Measurements from ENCODE around the gene JPH4. TPM values are rescaled to one million over a fixed set of nuclear protein-coding genes. Genes with fewer than 3 reads are reported as not detected.

Gene JPH4
- total RNA-seq, 1 experiment from 2014 or later = 0.15 TPM

DNA sequence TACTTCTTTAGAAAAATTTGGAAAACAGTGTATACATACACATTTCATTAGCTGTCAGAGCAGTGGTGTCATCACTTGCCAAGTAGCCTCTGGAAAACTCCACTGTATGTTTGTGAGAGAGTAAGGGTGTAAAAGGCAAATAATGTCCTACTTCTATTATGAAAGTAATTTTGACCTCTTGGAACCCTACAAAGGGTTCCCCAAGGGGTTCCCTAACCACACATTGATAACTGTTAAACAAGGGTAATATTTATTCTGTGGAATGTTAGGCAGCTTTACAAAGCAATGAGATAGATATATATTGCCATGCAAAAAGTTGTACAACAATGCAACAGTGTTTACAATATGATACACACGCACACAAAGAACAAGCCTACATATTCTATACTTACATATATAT lies 38.9 kb upstream of the JPH4 start:
- Histone ChIP-seq H2AFZ (ENCODE audit: low read depth, low read length, poor library complexity, severe bottlenecking) (no peak overlapping the region), H3K36me3 (ENCODE audit: control insufficient read depth in 1 of 2, insufficient read depth in 2 of 2, low read length in 2 of 2) (no peaks in the 10 kb centered on the region), H3K27me3 (ENCODE audit: insufficient read depth, low read length) (no peaks in the 10 kb centered on the region), H3K79me2 (ENCODE audit: insufficient read depth, low read length) (no peaks in the 10 kb centered on the region), H3K9me2 (ENCODE audit: insufficient read depth) (no peaks in the 10 kb centered on the region), H3K27ac (ENCODE audit: low read depth, low read length) (no peak overlapping the region), H4K20me1 (ENCODE audit: insufficient read depth) (no peaks in the 10 kb centered on the region), H3K4me3 (replicated peaks in 1 of 2; ENCODE audit: low read depth in 1 of 2, low read length in 2 of 2) (no peak overlapping the region), H3K9ac (ENCODE audit: low read length) (no peak overlapping the region), H3K9me3 (ENCODE audit: control insufficient read depth in 1 of 2, insufficient read depth in 1 of 2, low read depth in 1 of 2, low read length in 2 of 2) (no peaks in the 10 kb centered on the region), H3K4me2 (ENCODE audit: low read length) (no peak overlapping the region), H3K4me1 (ENCODE audit: control insufficient read depth in 1 of 2, insufficient read depth in 2 of 2, low read length in 2 of 2) (no peaks in the 10 kb centered on the region)
- ChIA-PET POLR2A (no interaction called here), RAD21 (ENCODE audit: low non-redundant PET in 1 of 2, low total read pairs in 2 of 2, uncharacterized antibody in 2 of 2, unreplicated experiment in 2 of 2) (no interaction called here), CTCF (interaction anchor here (1.6 kb wide), 1 partner anchor 14 kb away, joined by 4 read pairs; no protein-coding TSS in a partner anchor)
- TF ChIP-seq REST (IDR thresholded peaks at IDR 0.05; ENCODE audit: low read depth) (no peak), SP1 (IDR thresholded peaks at IDR 0.05; ENCODE audit: low read depth) (no peak), EZH2phosphoT487 (IDR thresholded peaks at IDR 0.05; ENCODE audit: borderline replicate concordance) (no peak), TCF7L2 (IDR thresholded peaks at IDR 0.05; ENCODE audit: borderline replicate concordance, extremely low read depth, insufficient read depth, insufficient read length) (no peak), EGR1 (IDR thresholded peaks at IDR 0.05; ENCODE audit: low read depth) (no peak)
- TF ChIP-seq, protein P1, sequence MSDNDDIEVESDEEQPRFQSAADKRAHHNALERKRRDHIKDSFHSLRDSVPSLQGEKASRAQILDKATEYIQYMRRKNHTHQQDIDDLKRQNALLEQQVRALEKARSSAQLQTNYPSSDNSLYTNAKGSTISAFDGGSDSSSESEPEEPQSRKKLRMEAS (IDR thresholded peaks at IDR 0.05) = no peak
- no TSS peak for BruUV-seq (replicated peaks)
- DNase-seq (ENCODE audit: low read depth, low spot score) = no peak
- intact Hi-C loops (cut with micrococcal nuclease) = no loop called here
- ATAC-seq = no peak

- DNase-seq (ENCODE audit: low read depth, low spot score) (no peak), ATAC-seq (no peak)
- no peaks in the 10 kb centered on the region for H3K4me1 ChIP-seq (ENCODE audit: control insufficient read depth in 1 of 2, insufficient read depth in 2 of 2, low read length in 2 of 2)
- ChIA-PET RAD21 (ENCODE audit: low non-redundant PET in 1 of 2, low total read pairs in 2 of 2, uncharacterized antibody in 2 of 2, unreplicated experiment in 2 of 2) (no interaction called here), POLR2A (no interaction called here), CTCF (interaction anchor here (1.7 to 1.8 kb wide), 2 partner anchors 16 to 27 kb away, joined by 4 to 7 read pairs; no protein-coding TSS in a partner anchor)
- H3K36me3 ChIP-seq (ENCODE audit: control insufficient read depth in 1 of 2, insufficient read depth in 2 of 2, low read length in 2 of 2) = no peaks in the 10 kb centered on the region
- intact Hi-C loops (cut with micrococcal nuclease) = no loop called here
- no peak overlapping the region for H2AFZ ChIP-seq (ENCODE audit: low read depth, low read length, poor library complexity, severe bottlenecking)
- H3K79me2 ChIP-seq (ENCODE audit: insufficient read depth, low read length) = no peaks in the 10 kb centered on the region
- no TSS peak for BruUV-seq (replicated peaks)
- no peak overlapping the region for H3K27ac ChIP-seq (ENCODE audit: low read depth, low read length)
- H3K4me3 ChIP-seq (replicated peaks in 1 of 2; ENCODE audit: low read depth in 1 of 2, low read length in 2 of 2) = no peak overlapping the region
- H4K20me1 ChIP-seq (ENCODE audit: insufficient read depth) = no peaks in the 10 kb centered on the region
- H3K9me2 ChIP-seq (ENCODE audit: insufficient read depth) = no peaks in the 10 kb centered on the region
- H3K9me3 ChIP-seq (ENCODE audit: control insufficient read depth in 1 of 2, insufficient read depth in 1 of 2, low read depth in 1 of 2, low read length in 2 of 2) = no peaks in the 10 kb centered on the region
- no peaks in the 10 kb centered on the region for H3K27me3 ChIP-seq (ENCODE audit: insufficient read depth, low read length)
- H3K9ac ChIP-seq (ENCODE audit: low read length) = no peak overlapping the region
- H3K4me2 ChIP-seq (ENCODE audit: low read length) = no peak overlapping the region
- TF ChIP-seq ZFX (IDR thresholded peaks at IDR 0.05) (no peak), RAD21 (IDR thresholded peaks at IDR 0.05; ENCODE audit: low read depth) (no peak), TCF7L2 (IDR thresholded peaks at IDR 0.05; ENCODE audit: borderline replicate concordance, extremely low read depth, insufficient read depth, insufficient read length) (no peak), JUND (IDR thresholded peaks at IDR 0.05) (no peak), POLR2AphosphoS5 (IDR thresholded peaks at IDR 0.05; ENCODE audit: low read depth, low read length) (no peak), FOSL1 (IDR thresholded peaks at IDR 0.05; ENCODE audit: low read depth) (no peak), CEBPB (IDR thresholded peaks at IDR 0.05; ENCODE audit: low read depth) (no peak), ZNF274 (IDR thresholded peaks at IDR 0.05; ENCODE audit: low read depth, low read length) (no peak), POLR2A (IDR thresholded peaks at IDR 0.05; ENCODE audit: borderline replicate concordance, extremely low read depth, insufficient read depth, insufficient read length) (no peak), YY1 (IDR thresholded peaks at IDR 0.05; ENCODE audit: extremely low read depth, insufficient replicate concordance, low read depth, low read length) (no peak), EZH2 (IDR thresholded peaks at IDR 0.05) (no peak)
- TF ChIP-seq, protein P2, sequence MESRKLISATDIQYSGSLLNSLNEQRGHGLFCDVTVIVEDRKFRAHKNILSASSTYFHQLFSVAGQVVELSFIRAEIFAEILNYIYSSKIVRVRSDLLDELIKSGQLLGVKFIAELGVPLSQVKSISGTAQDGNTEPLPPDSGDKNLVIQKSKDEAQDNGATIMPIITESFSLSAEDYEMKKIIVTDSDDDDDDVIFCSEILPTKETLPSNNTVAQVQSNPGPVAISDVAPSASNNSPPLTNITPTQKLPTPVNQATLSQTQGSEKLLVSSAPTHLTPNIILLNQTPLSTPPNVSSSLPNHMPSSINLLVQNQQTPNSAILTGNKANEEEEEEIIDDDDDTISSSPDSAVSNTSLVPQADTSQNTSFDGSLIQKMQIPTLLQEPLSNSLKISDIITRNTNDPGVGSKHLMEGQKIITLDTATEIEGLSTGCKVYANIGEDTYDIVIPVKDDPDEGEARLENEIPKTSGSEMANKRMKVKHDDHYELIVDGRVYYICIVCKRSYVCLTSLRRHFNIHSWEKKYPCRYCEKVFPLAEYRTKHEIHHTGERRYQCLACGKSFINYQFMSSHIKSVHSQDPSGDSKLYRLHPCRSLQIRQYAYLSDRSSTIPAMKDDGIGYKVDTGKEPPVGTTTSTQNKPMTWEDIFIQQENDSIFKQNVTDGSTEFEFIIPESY (IDR thresholded peaks at IDR 0.05; ENCODE audit: extremely low read depth, insufficient replicate concordance, low read length) = no peak
Observed at GRCh38 chr14:23615856-23616255, 37.3 kb upstream of the JPH4 start.
